GM12864 (cell line): ENCODE data around the gene ACTL8.

ENCODE experiments used
- DNase-seq: peaks from one replicate; pipeline ENCODE4 v3.0.0-alpha.2; 2011; ENCODE audit warnings: low read depth
- H3K4me3 ChIP-seq: 2 replicates; pipeline ENCODE4 v1.5.1; 2011; ENCODE audit warnings: mild to moderate bottlenecking, low read depth, low read length, control low read depth
- CTCF ChIP-seq: IDR thresholded peaks from 2 replicates; pipeline ENCODE4 v1.5.1; 2011; ENCODE audit warnings: low read depth, mild to moderate bottlenecking, moderate library complexity, low read length, control low read depth, inconsistent platforms; ENCODE audit errors: missing control alignments

ACTL8 gene

DNA sequence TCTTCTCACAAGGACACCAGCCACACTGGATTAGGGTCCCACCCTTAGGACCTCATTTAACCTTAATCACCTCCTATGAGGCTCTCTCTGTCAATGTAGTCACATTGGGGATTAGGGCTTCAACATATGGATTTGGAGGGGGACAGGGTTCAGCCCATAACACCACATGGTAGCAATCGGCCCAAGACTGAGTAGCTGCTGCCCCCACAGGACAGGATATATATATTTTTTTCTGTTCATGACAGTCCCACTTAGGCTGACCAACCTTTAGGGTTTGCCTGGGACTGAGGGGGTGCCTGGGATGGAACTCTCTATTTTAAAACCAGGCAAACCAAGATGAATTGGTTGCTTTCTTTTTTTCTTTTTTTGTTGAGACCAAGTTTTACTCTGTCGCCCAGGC lies 8.2 kb upstream of the ACTL8 start:
- no peak overlapping the region for H3K4me3 ChIP-seq
- TF ChIP-seq CTCF = no peak
- DNase-seq = no peak

GRCh38 chr1:17750333-17750732 lies 4.8 kb upstream of the ACTL8 start:
- TF ChIP-seq CTCF = no peak
- no peak overlapping the region for H3K4me3 ChIP-seq
- DNase-seq = no peak

GRCh38 chr1:17752356-17752755 lies 2.8 kb upstream of the ACTL8 start:
- TF ChIP-seq CTCF = no peak
- DNase-seq = no peak
- no peak overlapping the region for H3K4me3 ChIP-seq

- H3K4me3 ChIP-seq = no peak overlapping the region
- TF ChIP-seq CTCF = no peak
- no peak for DNase-seq
Observed at GRCh38 chr1:17757426-17757825, 2.3 kb downstream of the ACTL8 start.

DNA sequence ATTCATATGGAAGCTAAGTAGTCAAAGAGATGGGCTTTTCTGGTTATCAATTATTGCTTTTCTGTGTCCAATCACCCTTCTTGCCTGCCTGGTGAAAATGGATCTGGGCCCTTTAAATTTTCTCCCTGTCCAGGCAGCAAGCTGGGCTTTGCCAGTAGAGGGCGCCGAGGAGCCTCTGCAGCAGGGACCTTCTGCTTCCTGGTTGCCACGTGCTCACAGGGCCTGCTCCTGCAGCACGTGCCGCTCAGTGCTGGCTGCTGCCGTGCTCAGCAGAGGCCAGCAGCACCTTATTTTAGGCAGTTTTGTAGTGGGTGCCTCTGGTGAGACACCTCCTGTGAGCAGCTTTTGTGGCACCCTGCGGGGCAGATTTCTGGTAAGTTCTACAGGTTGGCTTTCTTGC lies 4.0 kb downstream of the ACTL8 start:
- no peak overlapping the region for H3K4me3 ChIP-seq
- DNase-seq = no peak
- TF ChIP-seq CTCF = peak; percentile 43

DNA sequence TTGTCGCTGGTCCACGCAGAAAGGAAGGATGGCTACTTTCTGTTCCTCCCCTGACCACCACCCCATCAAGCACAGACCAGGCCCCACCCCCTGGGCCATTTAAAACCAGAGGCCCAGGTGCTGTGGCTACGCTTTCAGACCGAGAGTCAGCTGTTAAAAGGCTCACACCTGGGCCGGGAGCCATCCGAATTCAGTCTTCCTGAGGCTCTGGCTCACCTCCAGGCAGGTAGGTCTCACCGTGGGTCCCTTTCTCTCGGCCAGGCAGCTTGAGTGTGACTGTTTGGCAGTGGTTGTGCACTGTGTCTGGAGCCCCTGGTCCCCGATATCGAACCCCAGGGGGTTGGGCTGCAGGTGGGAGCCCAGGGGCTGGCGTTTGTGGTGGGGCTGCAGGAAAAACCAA lies 7.2 kb downstream of the ACTL8 start:
- TF ChIP-seq CTCF = no peak
- no peak for DNase-seq
- H3K4me3 ChIP-seq = no peak overlapping the region

- H3K4me3 ChIP-seq = no peak overlapping the region
- TF ChIP-seq CTCF = no peak
- DNase-seq = no peak
Observed at GRCh38 chr1:17763417-17763816, 8.3 kb downstream of the ACTL8 start.
